WI38 (cell line): Measurements from ENCODE around the gene ULBP1.

Experiments
- H3K4me3 ChIP-seq: 2 replicates; pipeline ENCODE4 v1.5.1; 2011; ENCODE audit warnings: low read depth, mild to moderate bottlenecking, control low read depth, low read length
- TF ChIP-seq, protein P1 (sequence below): IDR thresholded peaks from 2 replicates; pipeline ENCODE4 v1.5.1; 2012; ENCODE audit warnings: low read depth, mild to moderate bottlenecking, control low read depth, low read length

The ULBP1 gene

GRCh38 chr6:149921361-149921760, 42.4 kb upstream of the ULBP1 start:
- TF ChIP-seq, protein P1, sequence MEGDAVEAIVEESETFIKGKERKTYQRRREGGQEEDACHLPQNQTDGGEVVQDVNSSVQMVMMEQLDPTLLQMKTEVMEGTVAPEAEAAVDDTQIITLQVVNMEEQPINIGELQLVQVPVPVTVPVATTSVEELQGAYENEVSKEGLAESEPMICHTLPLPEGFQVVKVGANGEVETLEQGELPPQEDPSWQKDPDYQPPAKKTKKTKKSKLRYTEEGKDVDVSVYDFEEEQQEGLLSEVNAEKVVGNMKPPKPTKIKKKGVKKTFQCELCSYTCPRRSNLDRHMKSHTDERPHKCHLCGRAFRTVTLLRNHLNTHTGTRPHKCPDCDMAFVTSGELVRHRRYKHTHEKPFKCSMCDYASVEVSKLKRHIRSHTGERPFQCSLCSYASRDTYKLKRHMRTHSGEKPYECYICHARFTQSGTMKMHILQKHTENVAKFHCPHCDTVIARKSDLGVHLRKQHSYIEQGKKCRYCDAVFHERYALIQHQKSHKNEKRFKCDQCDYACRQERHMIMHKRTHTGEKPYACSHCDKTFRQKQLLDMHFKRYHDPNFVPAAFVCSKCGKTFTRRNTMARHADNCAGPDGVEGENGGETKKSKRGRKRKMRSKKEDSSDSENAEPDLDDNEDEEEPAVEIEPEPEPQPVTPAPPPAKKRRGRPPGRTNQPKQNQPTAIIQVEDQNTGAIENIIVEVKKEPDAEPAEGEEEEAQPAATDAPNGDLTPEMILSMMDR: no peak

GRCh38 chr6:149922091-149922490, 41.7 kb upstream of the ULBP1 start:
- peak overlapping the region; percentile 71; the same call in 1 of the 2 replicates for H3K4me3 ChIP-seq

More at GRCh38 chr6:149921361-149921760, 42.4 kb upstream of the ULBP1 start:
- no peak overlapping the region for H3K4me3 ChIP-seq

DNA sequence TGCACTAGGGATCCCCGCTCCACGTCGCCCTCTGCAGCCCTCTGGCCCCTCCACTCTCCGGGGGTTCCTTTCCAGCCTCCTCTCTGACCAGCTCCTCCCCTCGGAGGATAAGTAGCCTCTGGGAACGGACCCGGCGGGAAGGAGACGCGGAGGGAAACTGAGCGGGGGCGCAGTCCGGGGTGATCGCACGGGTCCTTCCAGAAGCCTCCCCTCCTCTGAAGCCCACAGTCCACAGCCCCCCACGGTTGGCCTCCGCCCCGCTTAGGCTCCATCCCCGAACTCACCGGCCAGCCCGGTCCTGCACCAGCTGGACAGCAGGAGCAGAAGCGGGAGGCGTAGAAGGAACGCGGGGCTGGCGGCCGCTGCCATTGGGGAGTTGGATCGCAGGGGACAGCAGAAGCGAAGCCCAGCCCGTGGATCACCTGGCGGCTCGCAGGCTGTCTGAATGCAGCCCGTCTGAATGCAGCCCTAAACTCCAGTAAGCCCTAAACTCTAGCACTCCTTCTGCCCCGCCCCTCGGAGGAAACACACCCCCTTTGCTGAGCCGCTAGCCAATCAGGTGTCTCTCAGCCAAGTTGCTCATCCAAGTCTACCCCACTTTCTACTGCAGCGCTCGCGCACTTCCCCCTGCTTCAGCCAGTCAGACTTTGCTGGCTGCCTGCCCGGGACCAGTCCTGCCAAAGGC, 41.0 kb upstream of the ULBP1 start, which contains the start of gene RAET1G:
Gene RAET1G, minus strand, starts transcription at position 480 of the 685 bp plus-strand sequence. Its CDS starts 111 bp downstream, at position 369.
- TF ChIP-seq, protein P1: no peak
- H3K4me3 ChIP-seq: peak within 1 kb of the TSS; percentile 71

DNA sequence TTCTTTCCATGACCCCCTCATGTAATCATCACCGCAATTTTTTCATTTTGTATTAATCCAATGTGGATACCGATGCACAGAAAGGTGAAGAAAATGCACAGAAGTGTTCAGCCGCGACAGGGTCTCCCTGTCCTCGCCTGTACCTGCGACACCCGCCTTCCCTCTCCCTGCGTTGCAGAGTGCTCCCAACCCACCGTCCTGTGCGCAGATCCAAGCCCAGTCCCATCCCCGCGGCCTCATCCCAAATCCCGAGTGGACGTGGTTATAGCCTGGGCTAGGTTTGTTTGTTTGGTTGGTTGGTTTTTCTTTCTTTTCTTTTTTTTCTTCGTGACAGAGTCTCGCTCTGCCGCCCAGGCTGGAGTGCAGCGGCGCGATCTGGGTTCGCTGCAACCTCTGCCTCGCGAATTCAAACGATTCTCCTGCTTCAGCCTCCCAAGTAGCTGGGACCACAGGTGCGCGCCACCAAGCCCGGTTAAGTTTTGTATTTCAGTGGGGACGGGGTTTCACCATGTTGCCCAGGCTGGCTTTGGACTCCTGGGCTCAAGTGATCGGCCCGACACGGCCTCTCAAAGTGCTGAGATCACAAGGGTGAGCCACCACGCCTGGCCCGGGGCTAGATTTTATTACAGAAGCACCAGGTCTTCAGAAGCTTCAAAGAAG, 40.3 kb upstream of the ULBP1 start:
- TF ChIP-seq, protein P1: no peak
- peak overlapping the region; percentile 71 for H3K4me3 ChIP-seq

- TF ChIP-seq, protein P1: no peak
- H3K4me3 ChIP-seq: no peak overlapping the region
Observed at GRCh38 chr6:149924206-149924932, 39.4 kb upstream of the ULBP1 start.

- TF ChIP-seq, protein P1: no peak
- no peak overlapping the region for H3K4me3 ChIP-seq
Observed at GRCh38 chr6:149924933-149925252, 38.9 kb upstream of the ULBP1 start.

DNA sequence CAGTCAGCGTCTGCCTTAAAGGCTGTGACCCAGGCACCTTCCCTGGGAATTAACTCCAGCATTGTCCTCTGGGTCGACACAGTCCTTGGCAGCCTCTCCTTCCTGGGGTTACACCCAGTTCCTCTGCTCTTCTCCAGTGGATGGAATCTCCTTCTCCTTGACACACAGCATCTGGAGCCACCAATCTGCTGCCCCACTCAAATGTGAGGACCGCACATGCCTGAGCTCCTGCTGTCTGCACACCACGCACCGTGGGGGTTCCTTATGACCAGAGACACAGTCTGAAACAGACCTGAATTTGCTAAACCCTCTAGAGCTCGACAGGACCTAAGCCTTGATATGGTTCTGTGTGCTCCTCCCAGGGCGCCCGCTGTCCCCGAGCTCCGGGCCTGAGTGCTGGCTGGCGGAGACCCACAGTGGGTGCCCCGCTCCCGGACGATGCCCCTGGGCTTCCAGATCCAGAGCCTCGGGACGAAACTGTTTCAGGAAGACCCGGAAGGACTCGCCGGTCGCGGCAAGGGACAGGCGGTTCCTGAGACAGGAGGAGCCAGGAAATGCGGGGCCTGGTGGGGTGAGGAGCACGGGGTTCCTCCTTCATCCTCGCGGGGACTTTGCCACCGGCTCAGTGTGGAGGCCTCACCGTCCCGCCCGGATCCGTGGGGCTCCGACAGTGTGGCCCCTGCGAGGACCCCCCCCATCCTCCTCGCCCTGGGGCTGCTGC, 38.3 kb upstream of the ULBP1 start:
- TF ChIP-seq, protein P1: no peak
- peak overlapping the region; percentile 47 for H3K4me3 ChIP-seq
